ENCODE results near the gene ST8SIA6.

Gene ST8SIA6

DNA sequence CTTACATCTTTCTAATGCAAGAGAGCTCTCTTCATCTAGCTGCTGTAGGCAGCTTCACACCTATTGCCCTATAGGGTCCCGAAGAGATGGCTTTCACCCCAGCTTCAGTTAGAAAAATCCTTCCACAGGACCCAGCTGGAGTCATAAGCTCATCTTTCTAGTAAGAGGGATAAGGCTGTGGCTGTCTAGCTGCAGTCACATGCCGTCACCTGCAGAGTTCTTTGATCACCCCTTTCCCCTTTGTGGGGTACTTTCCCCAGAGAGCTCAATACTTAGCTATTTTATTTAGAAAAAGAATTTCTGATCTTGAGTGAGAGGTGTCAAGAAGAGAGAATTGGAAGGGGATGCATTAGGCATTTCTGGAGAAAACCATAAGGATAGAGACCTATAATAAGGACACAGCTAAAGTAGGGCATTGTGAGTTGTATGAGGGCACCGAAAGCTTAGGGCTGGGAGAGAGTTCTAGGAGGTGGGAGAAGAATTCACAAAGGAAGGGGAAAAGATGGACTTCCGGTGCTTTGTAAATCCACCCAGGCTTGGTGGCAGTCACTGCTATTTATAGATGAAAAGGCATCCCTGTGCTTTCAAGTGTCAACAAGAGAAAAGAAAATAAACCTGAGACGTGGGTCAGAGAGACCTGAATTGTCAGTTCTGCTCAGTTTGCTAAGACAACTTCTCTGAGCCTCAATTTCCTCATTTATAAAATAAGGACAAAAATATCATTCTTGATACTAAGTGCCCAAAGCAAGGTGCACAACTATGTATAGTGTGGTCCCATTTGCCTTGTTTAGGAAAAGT lies 11.1 kb upstream of the ST8SIA6 start:
- no peaks in the 10 kb centered on the region for H3K9me3 ChIP-seq (ENCODE audit: insufficient read depth, low read length)
- H2AFZ ChIP-seq (ENCODE audit: low read depth, low read length): no peak overlapping the region
- no peak overlapping the region for H3K27ac ChIP-seq (ENCODE audit: low read length)
- no peak overlapping the region for H3K4me3 ChIP-seq (ENCODE audit: low read length)
- 0 out of 2 replicates have a peak, but pooled peaks cover 5% of the 10 kb centered on the region for H3K27me3 ChIP-seq (ENCODE audit: low read depth, low read length)
- no peaks in the 10 kb centered on the region for H3K79me2 ChIP-seq (ENCODE audit: low read length)
- no peak overlapping the region for H3K9ac ChIP-seq (ENCODE audit: low read length)
- no peaks in the 10 kb centered on the region for H3K36me3 ChIP-seq (replicated peaks; ENCODE audit: low read depth, low read length)
- H4K20me1 ChIP-seq (ENCODE audit: insufficient read depth, low read length): no peaks in the 10 kb centered on the region
- H3K4me2 ChIP-seq (ENCODE audit: low read length): no peak overlapping the region
- TF ChIP-seq CTCF (IDR thresholded peaks at IDR 0.05; ENCODE audit: low read depth, low read length) (no peak), EZH2phosphoT487 (IDR thresholded peaks at IDR 0.05; ENCODE audit: low read depth) (no peak)
- peaks cover 5% of the 10 kb centered on the region for H3K4me1 ChIP-seq (ENCODE audit: low read length)

- Histone ChIP-seq H3K79me2 (ENCODE audit: low read length) (no peaks in the 10 kb centered on the region), H3K4me2 (ENCODE audit: low read length) (no peak overlapping the region), H3K4me3 (ENCODE audit: low read length) (no peak overlapping the region), H2AFZ (ENCODE audit: low read depth, low read length) (no peak overlapping the region), H3K9me3 (ENCODE audit: insufficient read depth, low read length) (no peaks in the 10 kb centered on the region), H3K36me3 (replicated peaks; ENCODE audit: low read depth, low read length) (no peaks in the 10 kb centered on the region), H4K20me1 (ENCODE audit: insufficient read depth, low read length) (no peaks in the 10 kb centered on the region), H3K27ac (ENCODE audit: low read length) (no peak overlapping the region), H3K9ac (ENCODE audit: low read length) (no peak overlapping the region), H3K27me3 (ENCODE audit: low read depth, low read length) (0 out of 2 replicates have a peak, but pooled peaks cover 5% of the 10 kb centered on the region), H3K4me1 (ENCODE audit: low read length) (peaks cover 7% of the 10 kb centered on the region)
- TF ChIP-seq CTCF (IDR thresholded peaks at IDR 0.05; ENCODE audit: low read depth, low read length): no peak
Measured at GRCh38 chr10:17464545-17464944, 10.2 kb upstream of the ST8SIA6 start.

- Histone ChIP-seq H3K9me3 (ENCODE audit: insufficient read depth, low read length) (no peaks in the 10 kb centered on the region), H3K9ac (ENCODE audit: low read length) (no peak overlapping the region), H3K27ac (ENCODE audit: low read length) (no peak overlapping the region), H3K4me1 (ENCODE audit: low read length) (peaks cover 7% of the 10 kb centered on the region), H3K4me2 (ENCODE audit: low read length) (peak overlapping the region; percentile 11; the same call in 1 of the 2 replicates), H3K4me3 (ENCODE audit: low read length) (no peak overlapping the region), H3K27me3 (ENCODE audit: low read depth, low read length) (0 out of 2 replicates have a peak, but pooled peaks cover 5% of the 10 kb centered on the region), H2AFZ (ENCODE audit: low read depth, low read length) (no peak overlapping the region), H3K36me3 (replicated peaks; ENCODE audit: low read depth, low read length) (no peaks in the 10 kb centered on the region), H4K20me1 (ENCODE audit: insufficient read depth, low read length) (no peaks in the 10 kb centered on the region), H3K79me2 (ENCODE audit: low read length) (no peaks in the 10 kb centered on the region)
- TF ChIP-seq CTCF (IDR thresholded peaks at IDR 0.05; ENCODE audit: low read depth, low read length): no peak
Measured at GRCh38 chr10:17460756-17461155, 6.4 kb upstream of the ST8SIA6 start.

DNA sequence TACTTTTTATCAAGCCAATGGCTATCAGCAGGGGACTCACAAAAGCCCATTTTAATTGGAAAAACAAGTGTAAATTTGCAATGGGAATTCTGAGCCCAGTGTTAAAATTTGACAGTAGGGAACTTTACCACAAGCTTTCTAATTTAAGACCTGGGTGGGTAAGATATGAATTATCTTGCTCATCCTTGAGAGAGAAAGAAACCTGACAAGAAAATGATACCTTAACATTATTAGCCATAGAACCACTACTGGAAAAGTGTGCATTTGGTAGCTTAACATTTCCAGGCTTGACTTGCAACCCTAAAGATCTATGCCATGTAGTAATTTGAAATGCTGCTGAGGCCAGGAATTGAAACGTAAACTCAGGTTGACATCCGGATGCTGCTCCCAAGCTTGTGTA lies 2.7 kb upstream of the ST8SIA6 start:
- Histone ChIP-seq H3K27me3 (ENCODE audit: low read depth, low read length) (no peaks in the 10 kb centered on the region), H4K20me1 (ENCODE audit: insufficient read depth, low read length) (no peaks in the 10 kb centered on the region), H3K79me2 (ENCODE audit: low read length) (no peaks in the 10 kb centered on the region), H3K4me1 (ENCODE audit: low read length) (peaks cover 7% of the 10 kb centered on the region), H3K4me3 (ENCODE audit: low read length) (no peak overlapping the region), H3K9me3 (ENCODE audit: insufficient read depth, low read length) (no peaks in the 10 kb centered on the region), H3K27ac (ENCODE audit: low read length) (no peak overlapping the region), H3K36me3 (replicated peaks; ENCODE audit: low read depth, low read length) (no peaks in the 10 kb centered on the region), H3K4me2 (ENCODE audit: low read length) (no peak overlapping the region), H3K9ac (ENCODE audit: low read length) (no peak overlapping the region), H2AFZ (ENCODE audit: low read depth, low read length) (no peak overlapping the region)
- TF ChIP-seq CTCF (IDR thresholded peaks at IDR 0.05; ENCODE audit: low read depth, low read length) (no peak), EZH2phosphoT487 (IDR thresholded peaks at IDR 0.05; ENCODE audit: low read depth) (no peak)
